Measurements from ENCODE around the gene MROH2B. TPM values are rescaled to one million over a fixed set of nuclear protein-coding genes. Genes with fewer than 3 reads are reported as not detected.

The MROH2B gene
- total RNA-seq, 1 experiment from 2014 or later = not detected

DNA sequence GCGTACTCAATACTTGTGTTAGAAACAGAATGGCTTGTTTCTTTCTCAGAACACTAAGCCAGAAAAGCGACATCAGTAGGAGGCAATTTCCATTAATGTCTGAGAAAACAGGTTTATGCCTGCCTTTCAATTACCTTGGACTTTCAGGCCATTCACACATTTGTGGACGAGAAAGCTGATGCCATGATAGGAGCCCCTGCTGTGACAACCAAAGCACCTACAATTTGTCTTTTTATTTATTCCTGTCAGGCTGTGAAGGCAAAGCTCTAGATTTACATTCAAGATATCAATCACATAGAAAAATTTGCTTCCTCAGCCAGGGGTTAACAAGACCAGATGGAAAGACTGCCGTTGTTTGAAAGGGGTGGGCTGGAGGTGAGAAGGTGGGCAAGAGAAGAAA lies 85.6 kb downstream of the MROH2B start:
- Histone ChIP-seq H3K9ac (ENCODE audit: low read length) (no peak overlapping the region), H4K20me1 (ENCODE audit: insufficient read depth) (no peaks in the 10 kb centered on the region), H3K4me3 (replicated peaks in 1 of 2; ENCODE audit: low read depth in 1 of 2, low read length in 2 of 2) (no peak overlapping the region), H3K36me3 (ENCODE audit: control insufficient read depth in 1 of 2, insufficient read depth in 2 of 2, low read length in 2 of 2) (no peaks in the 10 kb centered on the region), H3K4me1 (ENCODE audit: control insufficient read depth in 1 of 2, insufficient read depth in 2 of 2, low read length in 2 of 2) (no peaks in the 10 kb centered on the region), H3K27ac (ENCODE audit: low read depth, low read length) (no peak overlapping the region), H2AFZ (ENCODE audit: low read depth, low read length, poor library complexity, severe bottlenecking) (no peak overlapping the region), H3K9me2 (ENCODE audit: insufficient read depth) (no peaks in the 10 kb centered on the region), H3K4me2 (ENCODE audit: low read length) (no peak overlapping the region), H3K27me3 (ENCODE audit: insufficient read depth, low read length) (no peaks in the 10 kb centered on the region), H3K9me3 (ENCODE audit: control insufficient read depth in 1 of 2, insufficient read depth in 1 of 2, low read depth in 1 of 2, low read length in 2 of 2) (0 out of 4 replicates have a peak, but pooled peaks cover 0 to 3% of the 10 kb centered on the region in 2 experiments), H3K79me2 (ENCODE audit: insufficient read depth, low read length) (no peaks in the 10 kb centered on the region)
- no peak for TF ChIP-seq CBX3 (IDR thresholded peaks at IDR 0.05; ENCODE audit: low read depth)
- TF ChIP-seq ZBTB33 (IDR thresholded peaks at IDR 0.05; ENCODE audit: extremely low read depth, insufficient replicate concordance, low read length) = no peak
- TF ChIP-seq FOSL1 (IDR thresholded peaks at IDR 0.05; ENCODE audit: low read depth) = no peak
- TF ChIP-seq POLR2AphosphoS5 (IDR thresholded peaks at IDR 0.05; ENCODE audit: low read depth, low read length) = no peak
- TF ChIP-seq MAX (IDR thresholded peaks at IDR 0.05) = no peak
- no peak for TF ChIP-seq ZFX (IDR thresholded peaks at IDR 0.05)
- TF ChIP-seq ATF3 (IDR thresholded peaks at IDR 0.05) = no peak
- TF ChIP-seq EZH2phosphoT487 (IDR thresholded peaks at IDR 0.05; ENCODE audit: borderline replicate concordance) = no peak
- TF ChIP-seq CEBPB (IDR thresholded peaks at IDR 0.05; ENCODE audit: low read depth) = no peak
- TF ChIP-seq REST (IDR thresholded peaks at IDR 0.05; ENCODE audit: low read depth) = no peak
- TF ChIP-seq, protein P1, sequence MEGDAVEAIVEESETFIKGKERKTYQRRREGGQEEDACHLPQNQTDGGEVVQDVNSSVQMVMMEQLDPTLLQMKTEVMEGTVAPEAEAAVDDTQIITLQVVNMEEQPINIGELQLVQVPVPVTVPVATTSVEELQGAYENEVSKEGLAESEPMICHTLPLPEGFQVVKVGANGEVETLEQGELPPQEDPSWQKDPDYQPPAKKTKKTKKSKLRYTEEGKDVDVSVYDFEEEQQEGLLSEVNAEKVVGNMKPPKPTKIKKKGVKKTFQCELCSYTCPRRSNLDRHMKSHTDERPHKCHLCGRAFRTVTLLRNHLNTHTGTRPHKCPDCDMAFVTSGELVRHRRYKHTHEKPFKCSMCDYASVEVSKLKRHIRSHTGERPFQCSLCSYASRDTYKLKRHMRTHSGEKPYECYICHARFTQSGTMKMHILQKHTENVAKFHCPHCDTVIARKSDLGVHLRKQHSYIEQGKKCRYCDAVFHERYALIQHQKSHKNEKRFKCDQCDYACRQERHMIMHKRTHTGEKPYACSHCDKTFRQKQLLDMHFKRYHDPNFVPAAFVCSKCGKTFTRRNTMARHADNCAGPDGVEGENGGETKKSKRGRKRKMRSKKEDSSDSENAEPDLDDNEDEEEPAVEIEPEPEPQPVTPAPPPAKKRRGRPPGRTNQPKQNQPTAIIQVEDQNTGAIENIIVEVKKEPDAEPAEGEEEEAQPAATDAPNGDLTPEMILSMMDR (IDR thresholded peaks at IDR 0.05 in 2 of 3, conservative IDR thresholded peaks at IDR 0.05 in 1 of 3; ENCODE audit: borderline replicate concordance in 1 of 3, insufficient read depth in 1 of 3, low read depth in 2 of 3, low read length in 2 of 3) = no peak
- TF ChIP-seq ELF1 (IDR thresholded peaks at IDR 0.05; ENCODE audit: borderline replicate concordance, low read depth) = no peak
- no peak for TF ChIP-seq EZH2 (IDR thresholded peaks at IDR 0.05)
- no peak for TF ChIP-seq YY1 (IDR thresholded peaks at IDR 0.05; ENCODE audit: extremely low read depth, insufficient replicate concordance, low read depth, low read length)
- TF ChIP-seq SP1 (IDR thresholded peaks at IDR 0.05; ENCODE audit: low read depth) = no peak
- no peak for TF ChIP-seq SIN3A (IDR thresholded peaks at IDR 0.05; ENCODE audit: low read depth)
- TF ChIP-seq POLR2A (IDR thresholded peaks at IDR 0.05; ENCODE audit: borderline replicate concordance, extremely low read depth, insufficient read depth, insufficient read length) = no peak
- TF ChIP-seq SRF (IDR thresholded peaks at IDR 0.05; ENCODE audit: low read depth) = no peak
- no peak for TF ChIP-seq TCF7L2 (IDR thresholded peaks at IDR 0.05; ENCODE audit: borderline replicate concordance, extremely low read depth, insufficient read depth, insufficient read length)
- DNase-seq (ENCODE audit: low read depth, low spot score) (no peak), ATAC-seq (no peak)
- no TSS peak for BruUV-seq (replicated peaks)
- POLR2A ChIA-PET = no interaction called here
- intact Hi-C loops (cut with micrococcal nuclease) = no loop called here
- RAD21 ChIA-PET (ENCODE audit: low non-redundant PET in 1 of 2, low total read pairs in 2 of 2, uncharacterized antibody in 2 of 2, unreplicated experiment in 2 of 2) = no interaction called here
- CTCF ChIA-PET = no interaction called here

All from HCT116 (cell line).